HL-60 (cell line): ENCODE measurements around the gene COA5.

Source experiments
- GABPA ChIP-seq: IDR thresholded peaks from 2 replicates; pipeline ENCODE4 v1.6.1; 2012; ENCODE audit warnings: low read depth
- POLR2AphosphoS5 ChIP-seq: IDR thresholded peaks from 2 replicates; pipeline ENCODE4 v1.6.1; 2012; ENCODE audit warnings: low read depth
- SPI1 ChIP-seq: IDR thresholded peaks from 2 replicates; pipeline ENCODE4 v1.6.1; 2012; ENCODE audit warnings: low read depth, mild to moderate bottlenecking, borderline replicate concordance
- TF ChIP-seq, protein P1 (sequence below): IDR thresholded peaks from one replicate; pipeline ENCODE4 v1.5.1; 2011; ENCODE audit warnings: low read length, control low read depth, inconsistent platforms; ENCODE audit not compliant: insufficient read depth
- TF ChIP-seq, protein P2 (sequence below): IDR thresholded peaks from 2 replicates; pipeline ENCODE4 v1.6.1; 2012; ENCODE audit warnings: low read depth; ENCODE audit not compliant: insufficient replicate concordance

DNA sequence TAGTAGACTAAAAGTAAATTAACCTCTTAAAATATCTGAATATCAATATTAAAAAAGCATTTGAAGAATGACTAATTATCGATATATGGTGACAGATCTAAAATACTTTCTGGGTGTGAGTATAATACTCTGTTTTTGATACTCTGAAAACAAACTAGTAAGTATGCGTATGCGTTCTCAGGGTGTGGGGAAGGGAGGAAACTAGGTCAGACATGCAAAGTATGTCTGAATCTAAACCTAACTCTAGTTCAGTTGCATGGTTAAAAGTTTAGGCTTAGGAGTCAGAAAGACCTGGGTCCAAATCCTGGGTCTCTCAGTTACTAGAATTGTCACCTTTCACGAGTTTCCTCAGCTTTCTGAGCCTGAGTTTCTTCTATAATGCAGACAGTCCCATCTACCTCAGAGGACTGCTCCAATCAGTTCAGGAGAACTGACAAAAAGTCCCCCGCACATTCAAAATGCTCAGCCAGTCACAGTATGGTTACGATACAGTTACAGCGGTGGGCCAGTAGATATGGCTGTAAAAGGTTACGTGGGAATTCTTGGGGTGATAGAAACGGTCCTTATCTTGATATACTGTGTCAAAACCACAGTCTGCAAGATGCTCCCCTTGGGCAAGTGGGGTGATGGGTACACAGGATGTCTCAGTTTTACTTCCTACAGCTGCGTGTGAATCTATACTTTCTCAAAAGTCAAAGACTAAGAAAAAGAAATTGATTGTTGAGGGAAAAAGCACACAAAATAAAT, 29.3 kb upstream of the COA5 start:
- TF ChIP-seq, protein P1, sequence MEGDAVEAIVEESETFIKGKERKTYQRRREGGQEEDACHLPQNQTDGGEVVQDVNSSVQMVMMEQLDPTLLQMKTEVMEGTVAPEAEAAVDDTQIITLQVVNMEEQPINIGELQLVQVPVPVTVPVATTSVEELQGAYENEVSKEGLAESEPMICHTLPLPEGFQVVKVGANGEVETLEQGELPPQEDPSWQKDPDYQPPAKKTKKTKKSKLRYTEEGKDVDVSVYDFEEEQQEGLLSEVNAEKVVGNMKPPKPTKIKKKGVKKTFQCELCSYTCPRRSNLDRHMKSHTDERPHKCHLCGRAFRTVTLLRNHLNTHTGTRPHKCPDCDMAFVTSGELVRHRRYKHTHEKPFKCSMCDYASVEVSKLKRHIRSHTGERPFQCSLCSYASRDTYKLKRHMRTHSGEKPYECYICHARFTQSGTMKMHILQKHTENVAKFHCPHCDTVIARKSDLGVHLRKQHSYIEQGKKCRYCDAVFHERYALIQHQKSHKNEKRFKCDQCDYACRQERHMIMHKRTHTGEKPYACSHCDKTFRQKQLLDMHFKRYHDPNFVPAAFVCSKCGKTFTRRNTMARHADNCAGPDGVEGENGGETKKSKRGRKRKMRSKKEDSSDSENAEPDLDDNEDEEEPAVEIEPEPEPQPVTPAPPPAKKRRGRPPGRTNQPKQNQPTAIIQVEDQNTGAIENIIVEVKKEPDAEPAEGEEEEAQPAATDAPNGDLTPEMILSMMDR = no peak
- TF ChIP-seq SPI1 = no peak
- no peak for TF ChIP-seq GABPA
- TF ChIP-seq POLR2AphosphoS5 = no peak
- TF ChIP-seq, protein P2, sequence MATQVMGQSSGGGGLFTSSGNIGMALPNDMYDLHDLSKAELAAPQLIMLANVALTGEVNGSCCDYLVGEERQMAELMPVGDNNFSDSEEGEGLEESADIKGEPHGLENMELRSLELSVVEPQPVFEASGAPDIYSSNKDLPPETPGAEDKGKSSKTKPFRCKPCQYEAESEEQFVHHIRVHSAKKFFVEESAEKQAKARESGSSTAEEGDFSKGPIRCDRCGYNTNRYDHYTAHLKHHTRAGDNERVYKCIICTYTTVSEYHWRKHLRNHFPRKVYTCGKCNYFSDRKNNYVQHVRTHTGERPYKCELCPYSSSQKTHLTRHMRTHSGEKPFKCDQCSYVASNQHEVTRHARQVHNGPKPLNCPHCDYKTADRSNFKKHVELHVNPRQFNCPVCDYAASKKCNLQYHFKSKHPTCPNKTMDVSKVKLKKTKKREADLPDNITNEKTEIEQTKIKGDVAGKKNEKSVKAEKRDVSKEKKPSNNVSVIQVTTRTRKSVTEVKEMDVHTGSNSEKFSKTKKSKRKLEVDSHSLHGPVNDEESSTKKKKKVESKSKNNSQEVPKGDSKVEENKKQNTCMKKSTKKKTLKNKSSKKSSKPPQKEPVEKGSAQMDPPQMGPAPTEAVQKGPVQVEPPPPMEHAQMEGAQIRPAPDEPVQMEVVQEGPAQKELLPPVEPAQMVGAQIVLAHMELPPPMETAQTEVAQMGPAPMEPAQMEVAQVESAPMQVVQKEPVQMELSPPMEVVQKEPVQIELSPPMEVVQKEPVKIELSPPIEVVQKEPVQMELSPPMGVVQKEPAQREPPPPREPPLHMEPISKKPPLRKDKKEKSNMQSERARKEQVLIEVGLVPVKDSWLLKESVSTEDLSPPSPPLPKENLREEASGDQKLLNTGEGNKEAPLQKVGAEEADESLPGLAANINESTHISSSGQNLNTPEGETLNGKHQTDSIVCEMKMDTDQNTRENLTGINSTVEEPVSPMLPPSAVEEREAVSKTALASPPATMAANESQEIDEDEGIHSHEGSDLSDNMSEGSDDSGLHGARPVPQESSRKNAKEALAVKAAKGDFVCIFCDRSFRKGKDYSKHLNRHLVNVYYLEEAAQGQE = no peak
